HG02870 (cell line): Measurements from ENCODE around the gene TMEM97.
"Not testable (repeated sequence)": the region's sequence is repeated elsewhere in the genome, so short reads cannot be mapped to it uniquely, and the experiment has no call there.

Experiments
- ATAC-seq: cut with Tn5 transposase; IDR thresholded peaks from one replicate; pipeline ENCODE4 v1.9.1; 2021; ENCODE audit warnings: mild to moderate bottlenecking, moderate library complexity; ENCODE audit not compliant: unreplicated experiment

The TMEM97 gene

DNA sequence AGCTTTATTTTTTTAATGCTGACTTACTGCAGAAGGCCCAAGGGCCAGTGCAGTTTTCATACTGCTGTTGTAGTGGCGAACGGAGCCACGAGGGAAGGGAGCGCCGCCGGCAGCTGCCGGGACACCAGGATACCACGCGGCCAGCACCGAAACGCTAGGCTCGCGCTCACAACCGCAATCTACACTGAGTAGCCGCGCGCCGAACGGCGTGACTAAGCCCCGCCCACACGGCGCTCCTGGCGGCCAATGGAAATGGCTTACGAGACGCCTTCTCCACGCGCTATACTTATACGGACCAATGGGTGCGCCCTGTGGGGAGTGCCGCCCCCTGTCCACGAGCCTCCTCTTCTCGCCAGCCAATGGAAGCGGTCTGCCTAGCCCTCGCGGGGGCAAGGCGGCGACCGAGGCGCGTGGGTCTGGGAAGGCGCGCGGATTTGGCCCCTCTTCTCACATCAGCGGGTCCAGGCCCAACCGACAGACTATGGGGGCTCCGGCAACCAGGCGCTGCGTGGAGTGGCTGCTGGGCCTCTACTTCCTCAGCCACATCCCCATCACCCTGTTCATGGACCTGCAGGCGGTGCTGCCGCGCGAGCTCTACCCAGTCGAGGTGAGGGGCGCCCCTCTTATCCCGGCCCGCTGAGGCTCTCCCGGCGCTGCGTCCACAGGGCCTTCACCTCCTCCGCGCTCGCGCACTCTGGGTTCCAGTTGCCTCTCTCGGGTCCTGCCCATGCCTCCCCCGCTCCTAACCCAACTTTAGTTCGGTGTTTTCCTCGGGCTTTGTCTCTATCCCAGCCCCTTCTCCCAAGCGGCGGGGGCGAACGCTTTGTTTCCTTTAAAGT lies at the start of gene TMEM97:
Gene TMEM97 (plus strand): TSS at position 442 of the 839 bp plus-strand sequence. CDS start 40 bp downstream, at position 482.
- peak; percentile 95 for ATAC-seq

DNA sequence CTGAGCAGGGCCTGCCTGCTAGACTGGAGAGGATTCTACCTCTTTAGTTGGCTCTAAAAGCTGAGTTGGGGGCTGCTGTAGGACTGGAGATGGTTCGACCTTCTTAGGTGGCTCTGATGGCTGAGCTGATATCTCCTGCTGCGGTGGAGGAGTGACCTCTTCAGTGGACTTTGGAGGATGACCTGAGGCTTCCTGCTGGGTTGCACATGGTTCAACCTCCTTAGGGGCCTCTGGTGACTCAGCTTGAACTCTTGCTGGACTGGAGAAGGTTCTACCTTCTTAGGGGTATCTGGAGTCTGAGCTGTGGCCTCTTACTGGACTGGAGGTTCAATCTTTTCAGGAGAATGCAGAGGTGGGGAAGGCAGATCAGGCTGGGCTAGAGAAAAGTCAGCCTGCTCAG lies 48.9 kb upstream of the TMEM97 start:
- no peak for ATAC-seq

DNA sequence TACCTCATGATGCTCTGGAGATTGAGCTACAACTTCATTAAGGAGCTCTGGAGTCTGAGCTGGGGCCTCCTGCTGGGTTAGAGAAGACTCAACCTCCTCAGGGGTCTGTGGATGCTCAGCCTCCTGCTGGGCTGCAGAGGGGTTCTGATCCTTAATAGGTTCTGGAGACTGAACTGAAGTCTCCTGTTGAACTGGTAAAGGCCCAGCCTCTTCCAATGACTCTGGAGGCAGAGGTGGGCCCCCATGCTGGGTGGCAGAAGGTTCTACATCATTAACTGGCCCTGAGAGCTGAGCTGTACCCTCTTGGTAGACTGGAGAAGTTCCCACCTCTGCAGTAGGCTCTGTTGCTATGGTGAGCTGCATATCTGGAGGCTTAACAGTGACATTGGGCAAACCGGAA lies 48.1 kb upstream of the TMEM97 start:
- ATAC-seq, result no peak

DNA sequence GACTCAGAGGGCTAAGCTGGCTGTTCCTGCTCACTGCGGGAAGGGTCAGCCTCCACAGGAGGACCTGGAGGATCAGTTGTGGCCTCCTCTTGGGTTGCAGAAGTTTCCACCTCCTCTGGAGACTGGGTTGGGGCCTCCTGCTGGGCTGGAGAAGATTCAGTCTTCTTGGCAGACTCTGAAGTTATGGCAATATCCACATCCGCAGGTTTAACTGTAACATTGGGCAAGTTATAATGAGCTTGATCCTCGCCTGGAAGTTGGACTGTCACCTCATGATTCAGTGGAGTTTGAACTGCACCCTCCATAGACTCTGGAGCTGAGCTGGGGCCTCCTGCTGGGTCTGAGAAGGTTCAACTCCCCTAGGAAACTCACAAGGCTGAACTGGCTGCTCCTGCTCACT lies 47.6 kb upstream of the TMEM97 start:
- ATAC-seq, result no peak

DNA sequence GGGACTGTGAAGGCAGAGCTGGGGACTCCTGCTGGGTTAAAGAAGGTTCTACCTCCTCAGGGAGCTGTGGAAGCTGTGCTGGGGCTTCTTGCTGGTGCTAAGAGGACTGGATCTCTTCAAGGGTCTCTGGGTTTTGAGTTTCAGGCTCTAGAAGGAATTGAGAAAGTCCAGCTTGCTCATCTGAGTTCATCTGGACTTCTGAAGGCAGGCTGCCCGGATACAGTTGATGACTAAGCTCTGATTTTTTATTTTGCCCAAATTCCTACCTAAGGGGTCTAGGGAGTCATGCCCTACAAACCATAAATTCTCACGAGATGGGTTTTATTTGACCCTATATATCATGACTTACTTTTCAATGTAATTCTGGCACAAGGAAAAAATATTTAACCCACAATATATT lies 46.8 kb upstream of the TMEM97 start:
- ATAC-seq, result no peak

DNA sequence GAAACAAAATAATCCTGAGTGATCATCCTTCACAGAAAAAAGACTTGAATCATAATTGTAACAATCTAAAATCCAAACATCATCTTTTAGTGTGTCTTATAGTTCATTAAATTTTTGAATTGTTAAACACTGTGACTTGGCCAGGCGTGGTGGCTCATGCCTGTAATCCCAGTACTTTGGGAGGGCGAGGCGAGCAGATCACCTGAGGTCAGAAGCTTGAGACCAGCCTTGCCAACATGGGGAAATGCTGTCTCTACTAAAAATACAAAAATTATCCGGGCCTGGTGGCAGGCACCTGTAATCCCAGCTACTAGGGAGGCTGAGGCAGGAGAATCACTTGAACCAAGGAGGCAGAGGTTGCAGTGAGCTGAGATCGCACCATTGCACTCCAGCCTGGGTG lies 45.7 kb upstream of the TMEM97 start:
- not testable (repeated sequence) for ATAC-seq

DNA sequence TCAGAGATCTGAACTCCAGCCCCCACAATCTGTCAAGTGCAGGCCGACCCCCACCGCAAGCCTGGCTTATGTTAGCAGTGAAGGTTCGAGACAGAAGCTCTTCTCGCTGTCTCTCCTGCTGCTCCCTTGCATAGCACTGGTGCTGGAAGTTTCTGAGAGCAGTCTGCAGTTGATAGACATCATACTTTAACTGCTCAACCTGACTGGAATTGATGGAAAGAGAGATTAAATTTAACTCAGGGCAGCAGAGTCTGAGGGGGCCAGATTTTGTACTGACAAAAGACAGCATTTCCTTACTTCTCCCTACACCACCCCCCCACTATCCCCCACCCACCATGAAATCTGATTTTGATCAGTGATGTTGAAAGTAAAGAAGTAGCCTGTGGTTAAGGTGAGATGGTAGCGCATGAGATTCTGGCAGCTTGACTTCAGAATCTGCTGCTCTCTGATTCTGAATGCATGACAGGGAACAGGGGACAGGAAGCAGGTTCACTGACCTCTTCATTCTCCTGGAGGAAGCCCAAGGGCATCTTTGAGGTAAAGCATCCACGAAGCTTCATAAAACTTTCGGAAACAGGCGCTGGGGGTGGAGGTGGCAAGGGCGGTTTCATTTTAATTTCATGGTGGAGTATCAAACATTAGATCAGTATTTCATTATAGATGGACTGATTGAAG lies 44.3 kb upstream of the TMEM97 start:
- no peak for ATAC-seq

DNA sequence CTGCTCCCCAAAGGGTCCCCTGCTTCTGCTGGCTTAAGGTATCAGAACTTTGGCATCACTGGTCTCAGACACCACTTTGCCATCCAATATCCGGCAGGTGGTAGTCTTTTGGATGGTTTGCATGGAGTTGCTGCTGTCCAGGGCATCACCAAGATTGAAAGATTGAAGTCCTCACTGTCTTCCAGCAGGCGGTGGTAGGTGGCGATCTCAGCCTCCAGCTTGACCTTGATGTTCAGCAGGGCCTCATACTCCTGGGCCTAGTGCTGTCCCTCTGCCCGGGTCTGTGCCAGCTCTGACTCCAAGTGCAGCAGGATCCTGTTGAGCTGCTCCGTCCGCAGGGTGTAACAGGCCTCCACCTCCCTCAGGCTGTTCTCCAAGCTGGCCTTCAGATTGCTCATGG lies 43.0 kb upstream of the TMEM97 start:
- no peak for ATAC-seq

DNA sequence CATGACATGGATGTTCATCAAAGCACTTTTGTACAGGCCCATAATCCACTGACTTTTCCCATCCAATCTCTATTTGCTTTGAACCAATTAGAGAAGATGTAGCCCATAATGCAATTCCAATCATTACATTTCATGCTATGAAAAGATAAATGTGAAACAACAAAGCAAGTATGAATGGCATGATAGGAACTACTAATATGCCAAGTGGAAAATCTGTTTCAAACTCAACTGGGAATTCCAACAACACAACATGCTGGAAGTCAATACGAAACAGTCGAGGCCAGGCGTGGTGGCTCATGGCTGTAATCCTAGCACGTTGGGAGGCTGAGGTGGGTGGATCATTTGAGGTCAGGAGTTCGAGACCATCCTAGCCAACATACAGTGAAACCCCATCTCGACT lies 39.6 kb upstream of the TMEM97 start:
- ATAC-seq, result no peak

DNA sequence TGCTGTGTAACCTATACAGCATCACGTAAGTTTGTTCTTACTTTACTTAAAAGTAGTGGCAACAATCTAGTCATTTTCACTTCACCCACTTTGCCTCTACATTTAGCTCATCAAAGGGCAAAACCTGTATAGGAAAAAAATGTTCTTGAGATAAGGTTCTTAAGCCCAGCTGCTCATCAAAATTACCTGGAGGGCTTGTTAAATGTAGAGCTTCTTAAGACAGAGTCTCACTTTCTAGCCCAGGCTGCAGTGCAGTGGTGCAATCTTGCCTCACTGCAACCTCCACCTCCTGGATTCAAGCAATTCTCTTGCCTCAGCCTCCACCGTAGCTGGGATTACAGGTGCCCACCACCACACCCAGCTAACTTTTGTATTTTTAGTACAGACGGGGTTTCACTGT lies 38.2 kb upstream of the TMEM97 start:
- ATAC-seq, result no peak

DNA sequence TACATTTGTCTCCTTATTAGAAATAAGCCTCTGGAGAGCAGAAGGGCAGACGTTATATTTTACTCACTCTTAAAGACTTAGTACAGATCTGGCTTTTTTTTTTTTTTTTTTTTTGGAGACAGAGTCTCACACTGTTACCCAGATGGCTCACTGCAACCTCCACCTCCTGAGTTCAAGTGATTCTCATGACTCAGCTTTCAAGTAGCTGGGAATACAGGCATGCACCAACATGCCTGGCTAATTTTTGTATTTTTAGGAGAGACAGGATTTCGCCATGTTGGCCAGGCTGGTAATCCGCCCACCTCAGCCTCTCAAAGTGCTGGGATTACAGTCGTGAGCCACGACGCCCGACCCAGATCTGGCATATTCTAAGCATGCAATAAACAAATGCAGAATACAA lies 36.4 kb upstream of the TMEM97 start:
- ATAC-seq, result no peak

DNA sequence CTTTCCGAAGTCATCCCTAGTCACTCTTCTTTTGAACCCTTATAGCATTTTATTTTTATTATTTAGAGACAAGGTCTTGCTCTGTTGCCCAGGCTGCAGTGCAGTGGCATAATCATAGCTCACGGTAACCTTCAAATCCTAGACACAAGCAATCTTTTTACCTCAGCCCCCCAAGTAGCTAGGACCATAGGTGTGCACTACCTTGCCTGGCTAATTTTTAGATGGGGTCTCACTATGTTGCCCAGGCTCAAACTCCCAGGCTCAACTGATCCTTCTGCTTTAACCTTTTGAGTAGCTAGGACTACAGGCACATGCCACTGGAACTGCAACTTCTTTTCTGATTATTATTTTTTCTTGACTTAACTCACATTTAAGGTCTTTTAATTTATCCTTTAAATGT lies 33.0 kb upstream of the TMEM97 start:
- no peak for ATAC-seq

DNA sequence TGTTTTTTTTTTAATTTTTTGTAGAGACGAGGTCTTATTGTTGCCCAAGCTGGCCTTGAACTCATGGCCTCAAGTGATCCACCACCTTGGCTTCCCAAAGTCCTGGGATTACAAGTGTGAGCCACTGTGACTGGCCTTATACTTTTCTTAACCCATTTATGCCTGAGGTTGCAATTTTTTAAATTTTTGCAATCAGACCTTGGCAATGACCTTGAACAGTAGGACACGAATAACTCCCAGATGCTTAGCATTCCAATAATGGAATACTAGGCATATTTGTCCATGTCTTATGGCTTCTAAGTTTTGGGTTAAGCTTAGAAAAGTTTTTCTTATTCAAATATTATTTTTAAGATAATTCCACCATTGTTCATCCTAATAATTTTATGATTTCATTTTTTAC lies 28.3 kb upstream of the TMEM97 start:
- ATAC-seq, result no peak

DNA sequence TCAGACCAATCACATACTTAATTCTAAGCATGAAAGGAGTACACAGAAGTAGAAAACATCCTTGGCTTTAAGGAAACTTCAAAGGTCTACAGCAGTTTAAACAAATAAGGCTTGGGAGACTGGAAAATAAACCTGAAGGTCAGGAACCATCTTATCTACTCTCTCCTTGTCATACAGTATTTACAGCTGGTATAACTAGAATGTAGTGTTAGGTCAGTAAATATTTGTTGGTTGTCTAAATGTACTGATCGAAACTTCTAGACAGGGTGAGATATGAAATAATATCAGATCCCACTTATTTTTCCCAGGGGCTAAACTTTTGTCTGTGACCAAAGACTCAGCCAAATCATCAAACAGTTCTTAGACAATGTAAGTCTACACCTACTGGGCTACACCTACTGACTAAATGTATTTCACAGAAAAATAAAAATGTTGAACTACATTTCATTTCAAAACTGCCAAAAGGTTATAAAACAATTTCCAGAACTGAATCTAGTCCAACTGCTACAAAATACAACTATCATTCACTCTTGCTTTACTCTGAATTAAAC lies 27.1 kb upstream of the TMEM97 start:
- no peak for ATAC-seq

DNA sequence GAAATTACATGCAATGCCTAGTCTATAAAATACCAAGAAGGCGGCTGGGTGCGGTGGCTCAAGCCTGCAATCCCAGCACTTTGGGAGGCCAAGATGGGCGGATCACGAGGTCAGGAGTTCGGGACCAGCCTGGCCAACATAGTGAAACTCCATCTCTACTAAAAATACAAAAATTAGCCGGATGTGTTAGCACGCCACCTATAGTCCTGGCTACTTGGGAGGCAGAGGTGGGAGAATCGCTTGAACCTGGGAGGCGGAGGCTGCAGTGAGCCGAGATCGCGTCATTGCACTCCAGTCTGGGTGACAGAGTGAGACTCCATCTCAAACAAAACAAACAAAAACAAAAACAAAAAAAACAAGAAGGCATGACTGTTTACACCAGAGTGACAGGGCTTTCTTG lies 26.1 kb upstream of the TMEM97 start:
- not testable (repeated sequence) for ATAC-seq

DNA sequence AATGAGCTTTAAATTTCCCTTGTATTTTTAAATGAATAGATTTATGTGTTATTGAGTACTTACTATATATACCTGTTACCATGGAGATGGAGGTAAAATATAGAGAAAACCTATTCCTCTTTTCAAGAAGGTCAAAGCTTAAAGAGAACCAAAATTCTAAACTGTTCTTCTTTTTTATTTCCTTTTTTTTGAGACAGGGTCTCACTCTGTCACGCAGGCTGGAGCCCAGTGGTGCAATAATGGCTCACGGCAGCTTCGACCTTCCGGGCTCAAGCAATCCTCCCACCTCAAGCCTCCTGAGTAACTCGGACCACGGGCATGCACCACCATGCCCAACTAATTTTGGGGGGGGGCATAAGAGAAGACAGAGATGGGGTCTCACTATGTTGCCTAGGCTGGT lies 25.0 kb upstream of the TMEM97 start:
- no peak for ATAC-seq

DNA sequence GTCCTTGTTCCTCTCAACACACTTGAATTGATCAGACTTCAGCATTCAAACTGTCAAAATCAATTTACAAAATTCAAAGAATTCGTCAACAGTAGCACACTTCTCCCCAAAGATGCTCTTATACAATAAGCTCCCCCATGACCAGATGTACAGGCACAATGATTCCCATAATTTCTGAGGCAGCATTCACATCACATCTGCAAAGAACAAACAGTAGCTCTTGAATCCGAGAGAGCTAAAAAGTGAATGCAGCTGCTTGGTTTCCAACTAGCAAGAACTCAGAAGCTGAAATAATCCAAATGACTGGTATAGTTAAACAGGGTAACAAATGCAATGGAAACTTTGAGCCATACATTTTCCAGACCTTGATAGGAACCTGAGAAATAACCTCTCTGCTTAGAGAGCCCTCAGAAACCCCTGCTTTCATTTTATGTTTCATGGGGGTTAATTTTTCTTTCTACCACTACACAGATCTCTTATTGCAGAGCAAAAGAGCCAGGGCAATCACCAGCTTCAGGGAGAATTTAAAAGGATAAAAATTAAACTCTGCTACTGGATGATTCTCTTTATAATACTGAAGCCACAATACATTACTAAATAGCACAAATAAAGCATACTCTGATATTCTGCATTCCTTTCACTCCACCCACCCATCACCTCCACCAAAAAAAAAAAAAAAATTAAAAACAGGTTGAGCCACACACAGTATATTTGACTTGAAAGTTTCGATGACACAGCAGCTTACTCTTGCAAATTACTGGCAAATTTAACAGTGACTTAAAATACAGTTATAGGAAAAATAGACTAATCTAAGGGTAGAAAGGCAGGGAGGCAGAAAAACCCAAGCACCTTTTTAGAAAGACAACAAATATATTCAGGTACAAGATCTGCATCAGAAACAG lies 23.1 kb upstream of the TMEM97 start:
- no peak for ATAC-seq

DNA sequence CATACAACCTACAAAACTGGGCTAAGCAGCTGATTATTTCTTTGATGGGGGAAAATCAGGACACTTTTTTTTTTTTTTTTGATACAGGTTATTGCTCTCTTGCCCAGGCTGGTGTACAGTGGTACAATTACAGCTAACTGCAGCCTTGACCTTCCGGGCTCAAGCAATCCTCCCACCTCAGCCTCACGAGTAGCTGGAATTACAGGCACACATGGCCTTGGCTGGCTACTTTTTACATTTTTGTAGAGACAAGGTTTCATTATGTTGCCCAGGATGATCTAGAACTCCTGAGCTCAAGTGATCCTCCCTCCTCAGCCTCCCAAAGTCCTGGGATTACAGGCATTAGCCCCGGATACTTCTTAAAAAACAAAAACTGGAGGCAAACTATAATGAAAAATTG lies 20.6 kb upstream of the TMEM97 start:
- ATAC-seq, result no peak

DNA sequence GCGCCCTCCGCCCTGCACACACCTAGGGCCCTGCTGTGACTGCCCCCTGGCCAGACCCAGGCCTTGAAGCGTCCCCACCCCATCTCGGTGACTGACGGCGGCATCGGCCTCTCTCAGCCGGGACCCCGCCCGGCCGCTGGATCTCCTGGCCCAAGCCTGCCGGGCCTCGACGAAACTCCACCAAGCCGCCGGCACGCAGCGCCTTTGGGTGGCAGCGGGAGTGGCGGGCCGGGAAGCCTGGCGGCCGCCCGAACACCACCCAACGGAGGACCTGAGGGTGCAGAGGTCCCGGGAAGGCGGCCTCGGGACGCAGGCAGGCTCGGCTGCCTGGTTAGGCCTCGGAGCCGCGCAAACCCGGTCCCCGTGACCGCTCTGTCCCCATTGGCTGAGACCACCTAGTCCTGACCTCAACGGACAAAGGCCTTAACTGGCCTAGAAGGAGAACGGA lies 12.0 kb upstream of the TMEM97 start:
- no peak for ATAC-seq

DNA sequence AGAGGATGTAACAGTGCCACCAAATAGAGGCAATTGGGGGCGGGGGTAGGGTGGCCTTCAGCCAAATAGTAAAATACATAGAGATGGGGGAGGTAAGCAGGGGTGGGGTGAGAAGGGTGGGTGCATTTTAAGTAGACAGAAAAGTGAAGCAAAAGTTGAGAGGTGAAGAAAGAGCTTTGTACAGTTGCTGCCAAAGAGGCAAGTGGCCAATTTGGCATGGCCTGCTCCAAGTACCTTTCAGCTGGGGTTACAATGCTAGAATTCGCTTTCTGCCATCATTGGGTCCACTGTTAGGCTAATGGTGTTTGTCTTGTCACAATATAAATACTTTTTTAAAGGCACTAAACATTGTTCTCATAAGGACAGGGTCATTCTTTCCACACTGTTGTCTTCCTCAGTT lies 5.2 kb upstream of the TMEM97 start:
- no peak for ATAC-seq
